Adrenal gland (tissue), 12 donors: Measurements from ENCODE around the gene ZNF555. TPM values are rescaled to one million over a fixed set of nuclear protein-coding genes. Genes with fewer than 3 reads are reported as not detected.

Experiments
- DNase-seq, 7 donors: peaks; one replicate each; pipeline ENCODE4 v3.0.0-alpha.2; 2019 to 2020
- H3K27ac ChIP-seq, 5 donors: fragments of 200-600 bp; sonication (generic) in 4 of 5; 1 replicate in 3 of 5; 2 replicates in 2 of 5; pipeline versions ENCODE4 v1.5.1 to v1.8.0; 2016 to 2020; ENCODE audit warnings: mild to moderate bottlenecking in 1 of 5
- H3K27me3 ChIP-seq: fragments of 200-600 bp; 2 replicates; pipeline ENCODE4 v1.8.0; 2021
- H3K36me3 ChIP-seq, 2 donors: fragments of 200-600 bp; replicated peaks in 1 of 2; 1 replicate in 1 of 2; 2 replicates in 1 of 2; pipeline versions ENCODE4 v1.5.1 to v1.8.0; 2018 to 2022
- H3K4me1 ChIP-seq, 2 donors: fragments of 200-600 bp; replicated peaks in 1 of 2; 1 replicate in 1 of 2; 2 replicates in 1 of 2; pipeline versions ENCODE4 v1.5.1 to v1.8.0; 2018 to 2021
- H3K4me3 ChIP-seq, 4 donors: fragments of 200-600 bp; sonication (generic) in 3 of 4; one replicate each; pipeline ENCODE4 v1.5.1; 2016 to 2018
- H3K9me3 ChIP-seq, 3 donors: fragments of 200-600 bp; sonication (generic) in 1 of 3; replicated peaks in 1 of 3; 1 replicate in 2 of 3; 2 replicates in 1 of 3; pipeline versions ENCODE4 v1.5.1 to v1.8.0; 2016 to 2021
- POLR2A ChIP-seq, 2 donors: fragments of 450-650 bp; IDR thresholded peaks; one replicate each; pipeline ENCODE4 v1.6.1; 2017; ENCODE audit warnings: antibody characterized with exemption in 2 of 2, mild to moderate bottlenecking in 2 of 2, moderate library complexity in 1 of 2
- WGBS, 4 donors: extraction: QIAGEN DNeasy Blood & Tissue Kit in 2 of 4; methylation state at CpG; one replicate each; pipeline versions ENCODE4 v1.1.5 to v1.1.7; 2013 to 2017; 5-methylcytosine and 5-hydroxymethylcytosine counted together
- intact Hi-C, 2 donors: fragments of 100-400 bp; cut with DNase I; formaldehyde crosslinking; loops; one replicate each; pipeline versions ENCODE4 v1.14.1 to v1.15.0; 2022 to 2023
- polyA plus RNA-seq, 3 donors: library from polyadenylated mRNA; stranded (reverse); fragments of 200-250 nt in 2 of 3; fragments of 350-450 nt in 1 of 3; fragmentation: Illumina TruSeq in 1 of 3; extraction: RNeasy Lipid Tissue Mini Kit (QIAGEN cat#74804) in 1 of 3; gene quantifications; one replicate each; pipeline ENCODE4 v1.2.3, GENCODE V29; 2013 to 2014
- total RNA-seq, 9 donors: library from RNA; depleted of rRNA in 4 of 9; stranded (reverse); fragments of >200 nt in 4 of 9; fragments of 120-200 nt in 1 of 9; fragmentation: NEBNext Ultra II Directional in 1 of 9; extraction: Animal tissue kit (Norgen Biotek cat#: 25700) in 1 of 9; gene quantifications; one replicate each; pipeline versions ENCODE4 v1.1.0 to v1.2.4, GENCODE V29; 2013 to 2023
- TF ChIP-seq, protein P1 (sequence below), 6 experiments: fragments of 450-650 bp in 4 of 6; fragments of 200-600 bp in 2 of 6; sonication (generic) in 1 of 6; IDR thresholded peaks; 1 replicate in 5 of 6; 2 replicates in 1 of 6; pipeline versions ENCODE4 v1.5.1 to v1.8.0; 2016 to 2021; ENCODE audit warnings: antibody characterized with exemption in 6 of 6, mild to moderate bottlenecking in 2 of 6, moderate library complexity in 1 of 6
- donor health status: healthy with polysubstance abuse.
- donor health status: Bipolar disorder and iron deficiency.
- donor health status: DM: yes; HTN: yes; CAD: no.
- donor health status: DM: no; HTN: no; CAD: no.
- donor health status: DM: no; HTN: no; CAD: no.
- donor health status: DM: yes; HTN: yes; CAD: no.

The ZNF555 gene
- total and polyA plus RNA-seq, 12 donors, result 1.9 to 7.2 (median 5.7) TPM

DNA sequence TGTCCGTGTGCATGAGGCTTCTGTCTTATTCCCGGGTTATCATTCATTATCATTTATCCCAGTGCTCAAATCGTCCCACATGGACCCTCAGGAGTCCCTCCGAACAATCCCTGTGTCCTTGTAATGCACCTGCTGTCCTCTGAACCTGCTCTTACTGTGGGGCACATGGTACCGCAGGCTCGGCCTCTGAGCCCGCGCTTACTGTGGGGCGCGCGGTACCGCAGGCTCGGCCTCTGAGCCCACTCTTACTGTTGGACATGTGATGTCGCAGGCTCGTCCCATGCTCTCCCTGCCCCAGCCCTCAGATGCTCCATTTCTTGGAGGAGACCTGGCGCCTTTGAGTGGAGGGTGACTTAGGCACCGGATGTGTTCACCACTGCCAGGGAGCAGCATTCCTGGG, 38.4 kb upstream of the ZNF555 start:
- H3K4me3 ChIP-seq, result no peak overlapping the region
- H3K36me3 ChIP-seq, result peaks cover 0 to 12% of the 10 kb centered on the region in 2 donors
- no peaks in the 10 kb centered on the region for H3K27me3 ChIP-seq
- 97 to 99% (median 97%) methylated on average over 16 to 17 of the region's 17 CpGs for WGBS, 4 donors
- no peak for DNase-seq
- no peaks in the 10 kb centered on the region for H3K9me3 ChIP-seq
- H3K4me1 ChIP-seq, result peaks cover 4 to 8% of the 10 kb centered on the region in 2 donors
- H3K27ac ChIP-seq, result no peak overlapping the region
- intact Hi-C loops, result no loop called here
- TF ChIP-seq POLR2A (IDR thresholded peaks at IDR 0.05), result no peak
- TF ChIP-seq, protein P1, sequence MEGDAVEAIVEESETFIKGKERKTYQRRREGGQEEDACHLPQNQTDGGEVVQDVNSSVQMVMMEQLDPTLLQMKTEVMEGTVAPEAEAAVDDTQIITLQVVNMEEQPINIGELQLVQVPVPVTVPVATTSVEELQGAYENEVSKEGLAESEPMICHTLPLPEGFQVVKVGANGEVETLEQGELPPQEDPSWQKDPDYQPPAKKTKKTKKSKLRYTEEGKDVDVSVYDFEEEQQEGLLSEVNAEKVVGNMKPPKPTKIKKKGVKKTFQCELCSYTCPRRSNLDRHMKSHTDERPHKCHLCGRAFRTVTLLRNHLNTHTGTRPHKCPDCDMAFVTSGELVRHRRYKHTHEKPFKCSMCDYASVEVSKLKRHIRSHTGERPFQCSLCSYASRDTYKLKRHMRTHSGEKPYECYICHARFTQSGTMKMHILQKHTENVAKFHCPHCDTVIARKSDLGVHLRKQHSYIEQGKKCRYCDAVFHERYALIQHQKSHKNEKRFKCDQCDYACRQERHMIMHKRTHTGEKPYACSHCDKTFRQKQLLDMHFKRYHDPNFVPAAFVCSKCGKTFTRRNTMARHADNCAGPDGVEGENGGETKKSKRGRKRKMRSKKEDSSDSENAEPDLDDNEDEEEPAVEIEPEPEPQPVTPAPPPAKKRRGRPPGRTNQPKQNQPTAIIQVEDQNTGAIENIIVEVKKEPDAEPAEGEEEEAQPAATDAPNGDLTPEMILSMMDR (IDR thresholded peaks at IDR 0.05), result no peak

DNA sequence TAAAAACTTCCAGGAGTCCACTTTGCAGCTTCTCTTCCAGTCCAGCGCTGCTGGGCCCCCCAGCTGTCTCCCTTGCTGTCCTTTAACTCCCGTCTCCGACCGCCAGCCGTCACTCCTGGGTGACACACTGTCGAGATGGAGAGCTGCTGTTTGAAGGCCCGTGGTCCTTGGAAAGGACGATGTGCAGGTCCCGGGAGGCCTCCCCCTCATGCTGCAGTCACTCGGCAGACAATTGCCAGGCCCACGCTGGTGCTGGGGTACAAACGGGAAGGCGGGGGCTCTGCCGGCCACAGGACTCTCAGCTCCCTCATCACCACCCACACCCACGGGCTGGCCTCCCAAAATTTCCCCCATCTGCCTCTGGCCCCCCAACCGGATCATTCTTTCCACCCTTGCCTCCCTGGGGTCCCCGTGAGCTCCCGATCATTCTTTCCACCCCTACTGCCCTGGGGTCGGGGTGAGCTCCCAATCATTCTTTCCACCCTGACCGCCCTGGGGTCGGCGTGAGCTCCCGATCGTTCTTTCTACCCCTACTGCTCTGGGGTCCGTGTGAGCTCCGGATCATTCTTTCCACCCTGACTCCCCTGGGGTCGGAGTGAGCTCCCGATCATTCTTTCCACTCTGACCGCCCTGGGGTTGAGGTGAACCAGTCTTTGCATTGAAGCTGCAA, 37.7 kb upstream of the ZNF555 start:
- Histone ChIP-seq H3K9me3 (no peaks in the 10 kb centered on the region), H3K27me3 (no peaks in the 10 kb centered on the region), H3K36me3 (peaks cover 0 to 19% of the 10 kb centered on the region in 2 donors), H3K4me3 (no peak overlapping the region), H3K27ac (no peak overlapping the region), H3K4me1 (no peaks in the 10 kb centered on the region)
- no peak for TF ChIP-seq POLR2A (IDR thresholded peaks at IDR 0.05)
- TF ChIP-seq, protein P1 (IDR thresholded peaks at IDR 0.05), result no peak
- WGBS, 4 donors, result 92 to 96% (median 95%) methylated on average over 22 to 29 of the region's 29 CpGs
- intact Hi-C loops, result no loop called here
- no peak for DNase-seq

DNA sequence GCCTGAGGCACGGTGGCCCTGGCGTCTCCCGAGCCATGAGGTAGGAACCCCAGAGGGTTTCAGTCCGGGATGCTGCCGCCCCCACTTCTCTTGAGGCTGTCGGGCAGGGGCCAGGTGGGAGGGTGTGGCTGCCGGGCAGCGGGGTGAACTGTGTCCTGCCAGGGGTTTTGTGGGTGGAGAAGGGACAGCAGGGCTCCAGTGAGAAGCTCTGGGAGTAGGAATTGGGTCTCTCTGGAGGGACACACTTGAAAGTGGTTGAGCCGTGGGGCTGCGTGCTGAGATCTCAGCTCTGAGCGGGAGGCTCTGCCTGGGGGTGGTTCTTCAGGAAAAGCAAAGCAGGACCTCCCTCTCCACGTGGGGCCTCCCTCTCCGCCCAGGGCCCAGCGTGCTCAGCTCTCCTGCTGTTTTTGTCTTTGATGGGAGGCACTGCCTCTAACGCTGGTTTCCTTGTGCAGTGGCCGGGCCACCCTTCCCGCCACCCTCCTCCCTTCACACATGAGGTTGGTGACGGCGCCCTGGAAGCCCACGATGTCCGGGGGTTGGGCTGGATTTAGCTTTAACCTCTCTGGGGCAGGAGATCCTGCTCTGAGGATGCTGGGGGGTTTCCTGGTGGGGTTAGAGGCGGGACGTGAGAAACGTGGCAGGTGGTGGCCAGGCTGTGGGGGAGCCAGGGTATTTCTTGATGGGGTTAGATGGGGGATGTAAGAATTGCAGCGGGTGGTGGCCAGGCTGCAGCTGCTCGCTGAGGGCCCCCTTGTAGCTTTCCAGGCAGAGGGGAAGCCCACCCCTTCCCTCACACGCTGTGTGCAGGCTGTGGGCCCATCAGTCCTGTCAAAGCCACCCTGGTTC, 36.9 kb upstream of the ZNF555 start:
- no peak overlapping the region for H3K4me3 ChIP-seq
- H3K27me3 ChIP-seq, result no peaks in the 10 kb centered on the region
- no peak for DNase-seq
- intact Hi-C loops, result no loop called here
- H3K9me3 ChIP-seq, result no peaks in the 10 kb centered on the region
- 91 to 93% (median 92%) methylated on average over 15 to 27 of the region's 27 CpGs for WGBS, 4 donors
- H3K27ac ChIP-seq, result no peak overlapping the region
- H3K36me3 ChIP-seq, result peaks cover 0 to 25% of the 10 kb centered on the region in 2 donors
- H3K4me1 ChIP-seq, result no peaks in the 10 kb centered on the region
- TF ChIP-seq POLR2A (IDR thresholded peaks at IDR 0.05), result no peak
- TF ChIP-seq, protein P1 (IDR thresholded peaks at IDR 0.05), result no peak

DNA sequence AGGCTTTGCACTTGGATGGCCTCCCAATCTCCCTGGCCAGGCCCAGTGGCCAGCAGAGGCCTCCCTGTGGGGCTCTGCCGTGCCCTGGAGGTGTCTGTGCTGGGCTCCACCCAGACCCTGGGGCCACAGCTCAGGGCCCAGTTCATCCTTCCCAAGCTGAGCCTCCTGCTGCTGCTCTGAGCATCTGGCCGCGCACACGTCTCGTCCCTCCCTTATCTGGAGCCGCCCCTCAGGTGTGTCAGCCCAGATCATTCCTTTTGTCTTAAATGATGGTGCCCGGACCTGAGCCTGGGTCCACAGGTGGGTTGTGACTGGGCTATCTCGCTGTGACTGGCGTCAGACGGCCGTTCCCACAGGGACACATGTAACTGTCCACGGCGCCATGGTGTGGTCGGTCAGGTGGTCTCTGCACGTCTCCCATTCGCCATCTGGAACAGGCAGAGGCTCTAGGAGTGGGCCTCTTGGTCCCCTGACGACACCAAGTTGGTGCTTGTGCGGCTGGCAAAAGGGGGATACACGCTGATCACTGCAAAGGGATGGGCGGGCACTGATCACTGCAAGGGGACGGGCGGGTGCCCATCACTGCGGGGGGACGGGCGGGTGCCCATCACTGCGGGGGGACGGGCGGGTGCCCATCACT, 35.9 kb upstream of the ZNF555 start:
- Histone ChIP-seq H3K27ac (no peak overlapping the region), H3K4me3 (no peak overlapping the region), H3K9me3 (no peaks in the 10 kb centered on the region), H3K27me3 (no peaks in the 10 kb centered on the region), H3K4me1 (no peaks in the 10 kb centered on the region), H3K36me3 (peaks cover 0 to 25% of the 10 kb centered on the region in 2 donors)
- DNase-seq, result no peak
- TF ChIP-seq, protein P1 (IDR thresholded peaks at IDR 0.05), result no peak
- TF ChIP-seq POLR2A (IDR thresholded peaks at IDR 0.05), result no peak
- 97 to 99% (median 98%) methylated on average over 6 to 26 of the region's 28 CpGs for WGBS, 4 donors
- intact Hi-C loops, result no loop called here
